Measurements from ENCODE around the gene TUT4. TPM values are rescaled to one million over a fixed set of nuclear protein-coding genes. Genes with fewer than 3 reads are reported as not detected.
A peak's percentile ranks its signal among the peaks of the same experiment; 100 is the strongest.

The TUT4 gene
- polyA plus RNA-seq, 3 donors, result 4.3 to 24.2 (median 7.6) TPM

- DNase-seq, result no peak
- Mint-ChIP-seq H3K27ac (no peak overlapping the region), H3K27me3 (ENCODE audit: low read depth in 3 of 3) (no peaks in the 10 kb centered on the region), H3K4me1 (no peaks in the 10 kb centered on the region), H3K4me3 (no peak overlapping the region), H3K9me3 (no peaks in the 10 kb centered on the region), H3K36me3 (peaks cover 79 to 89% of the 10 kb centered on the region in 2 donors)
- 95% methylated on average over 8 of the region's 10 CpGs for WGBS (ENCODE audit: insufficient coverage)
- H3K27ac ChIP-seq (ENCODE audit: low read depth in 1 of 2, low read length in 2 of 2), result no peak overlapping the region
- no peak overlapping the region for H3K9ac ChIP-seq (ENCODE audit: insufficient read depth, low read length, poor library complexity, severe bottlenecking)
- peaks cover 8% of the 10 kb centered on the region for H4K20me1 ChIP-seq (ENCODE audit: insufficient read depth, low read length)
- H3K27me3 ChIP-seq (ENCODE audit: control insufficient read depth in 2 of 2, insufficient read depth in 2 of 2, low read length in 2 of 2), result no peaks in the 10 kb centered on the region
- no peak overlapping the region for H2AFZ ChIP-seq (ENCODE audit: insufficient read depth, low read depth, low read length, poor library complexity, severe bottlenecking)
- peaks cover 91 to 96% of the 10 kb centered on the region in 2 donors for H3K36me3 ChIP-seq (replicated peaks in 1 of 2; ENCODE audit: control insufficient read depth in 1 of 2, insufficient read depth in 2 of 2, low read length in 2 of 2)
- TF ChIP-seq CTCF (IDR thresholded peaks at IDR 0.05), result no peak
- no peak overlapping the region for H3K4me2 ChIP-seq (replicated peaks; ENCODE audit: extremely low read depth, low read length, poor library complexity, severe bottlenecking)
- no peak overlapping the region for H3K4me3 ChIP-seq (replicated peaks in 1 of 3; ENCODE audit: low read depth in 2 of 3, low read length in 3 of 3)
- intact Hi-C loops (cut with micrococcal nuclease), result no loop called here
- H3K79me2 ChIP-seq (ENCODE audit: insufficient read depth, low read length), result peaks cover 12% of the 10 kb centered on the region
- H3K9me3 ChIP-seq (replicated peaks in 1 of 2; ENCODE audit: control insufficient read depth in 1 of 2, insufficient read depth in 1 of 2, low read length in 2 of 2), result no peaks in the 10 kb centered on the region
- H3K4me1 ChIP-seq (ENCODE audit: control insufficient read depth in 1 of 2, insufficient read depth in 2 of 2, low read length in 2 of 2), result no peaks in the 10 kb centered on the region
Observed at GRCh38 chr1:52413410-52413989, 139.4 kb downstream of the TUT4 start.

GRCh38 chr1:52404975-52405338 lies 147.9 kb downstream of the TUT4 start:
- Histone ChIP-seq H3K79me2 (ENCODE audit: insufficient read depth, low read length) (peaks cover 88% of the 10 kb centered on the region), H3K4me1 (ENCODE audit: control insufficient read depth in 1 of 2, insufficient read depth in 2 of 2, low read length in 2 of 2) (peaks cover 27 to 32% of the 10 kb centered on the region in 2 donors), H4K20me1 (ENCODE audit: insufficient read depth, low read length) (no peaks in the 10 kb centered on the region), H3K27me3 (ENCODE audit: control insufficient read depth in 2 of 2, insufficient read depth in 2 of 2, low read length in 2 of 2) (no peaks in the 10 kb centered on the region), H3K27ac (ENCODE audit: low read depth in 1 of 2, low read length in 2 of 2) (peak overlapping the region; percentile 90 to 99), H3K9me3 (replicated peaks in 1 of 2; ENCODE audit: control insufficient read depth in 1 of 2, insufficient read depth in 1 of 2, low read length in 2 of 2) (no peaks in the 10 kb centered on the region), H3K4me2 (replicated peaks; ENCODE audit: extremely low read depth, low read length, poor library complexity, severe bottlenecking) (peak overlapping the region; percentile 82), H3K4me3 (replicated peaks in 1 of 3; ENCODE audit: low read depth in 2 of 3, low read length in 3 of 3) (peak overlapping the region; percentile 98 to 99 (median 98)), H3K36me3 (replicated peaks in 1 of 2; ENCODE audit: control insufficient read depth in 1 of 2, insufficient read depth in 2 of 2, low read length in 2 of 2) (peaks cover 25 to 51% of the 10 kb centered on the region in 2 donors), H2AFZ (ENCODE audit: insufficient read depth, low read depth, low read length, poor library complexity, severe bottlenecking) (peak overlapping the region; percentile 98), H3K9ac (ENCODE audit: insufficient read depth, low read length, poor library complexity, severe bottlenecking) (peak overlapping the region; percentile 90)
- Mint-ChIP-seq H3K4me1 (peaks cover 30% of the 10 kb centered on the region), H3K4me3 (peak overlapping the region; percentile 100), H3K27ac (peak overlapping the region; percentile 98 to 99 (median 98)), H3K9me3 (peaks cover 0 to 3% (median 0%) of the 10 kb centered on the region in 7 donors), H3K27me3 (ENCODE audit: low read depth in 3 of 3) (peaks cover 0 to 1% (median 0%) of the 10 kb centered on the region in 3 donors), H3K36me3 (peaks cover 25 to 47% of the 10 kb centered on the region in 2 donors)
- intact Hi-C loops (cut with micrococcal nuclease), result loop anchor here (1.0 to 10.0 kb wide), 7 partner anchors 40 to 530 kb away; partner anchors contain the start of genes NRDC (in 2 of the 2), BTF3L4 (in 1 of the 2), COA7 (in 1 of the 2) and TUT4 (in 1 of the 2)
- no peak for DNase-seq
- WGBS (ENCODE audit: insufficient coverage), result 0% methylated on average over 5 of the region's 8 CpGs
- TF ChIP-seq CTCF (IDR thresholded peaks at IDR 0.05), result peak; percentile 3

Data from CD14-positive monocyte (primary cell).